GM19239 (cell line): ENCODE measurements around the gene ANKRD33.

Experiments used
- DNase-seq: peaks from one replicate; pipeline ENCODE4 v3.0.0; 2011; ENCODE audit warnings: low spot score; ENCODE audit not compliant: insufficient read length
- FAIRE-seq: peaks from 2 replicates; lab custom pipeline; 2011; peaks lifted over from hg19 to GRCh38; lab: Jason Lieb, UNC

Gene ANKRD33

DNA sequence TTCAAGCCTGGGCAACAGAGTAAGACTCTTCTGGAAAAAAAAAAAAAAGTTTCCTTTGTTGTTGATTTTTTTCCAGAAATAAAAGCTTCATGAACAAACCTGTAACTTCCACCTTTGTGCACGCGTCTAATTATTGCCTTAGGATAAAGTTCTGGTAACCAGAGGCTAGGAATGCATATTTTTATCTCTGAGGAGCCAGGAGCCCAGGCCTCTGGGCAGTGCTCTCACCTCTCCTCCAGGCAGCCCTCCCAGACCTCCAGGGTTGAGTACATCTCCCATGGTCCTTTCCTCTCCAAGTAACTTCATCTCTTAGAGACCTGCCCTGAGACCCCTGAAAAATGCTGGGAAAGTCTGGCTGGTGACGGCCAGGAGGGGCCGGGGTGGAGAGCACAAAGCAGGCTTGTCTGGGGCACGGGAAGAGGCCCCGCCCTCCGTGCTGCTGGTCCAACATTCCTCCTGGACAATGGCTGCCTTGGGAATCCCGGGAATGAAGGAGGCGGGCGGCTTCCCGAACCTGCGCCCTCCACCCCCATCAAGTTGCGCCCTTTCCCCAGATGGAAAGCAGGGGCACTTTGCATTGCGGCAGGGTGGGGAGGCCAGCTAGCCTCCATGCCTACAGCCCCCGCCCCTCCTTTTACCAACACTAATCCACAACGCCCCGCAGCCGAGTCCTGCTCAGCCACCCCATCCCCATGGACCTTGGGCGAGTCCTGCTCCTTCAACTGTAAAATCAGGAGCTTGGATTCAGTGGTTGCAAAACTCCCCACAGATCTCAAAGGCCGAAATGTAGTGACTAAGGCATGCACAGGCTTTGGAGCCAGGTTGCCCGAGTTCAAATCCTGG is 32.1 kb upstream of the ANKRD33 start:
- FAIRE-seq, result no peak

DNA sequence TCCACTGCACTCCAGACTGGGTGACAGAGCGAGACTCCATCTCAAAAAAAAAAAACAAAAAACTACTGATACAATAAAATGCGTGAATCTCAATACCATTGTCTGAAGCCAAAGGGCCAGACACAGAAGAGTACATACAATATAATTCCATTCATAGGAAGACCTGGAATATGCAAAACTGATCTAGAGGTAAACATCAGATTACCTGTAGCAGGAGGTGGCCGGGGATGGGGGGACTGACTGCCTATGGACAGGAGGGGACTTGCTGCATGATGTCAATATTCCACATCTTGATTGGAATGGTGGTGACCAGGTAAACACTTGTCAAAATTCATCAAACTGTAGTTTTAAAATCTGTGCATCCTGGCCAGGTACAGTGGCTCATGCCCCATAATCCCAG is 26.9 kb upstream of the ANKRD33 start:
- no peak for DNase-seq
- FAIRE-seq, result no peak

More for the DNA sequence above, 32.1 kb upstream of the ANKRD33 start:
- DNase-seq, result no peak

DNA sequence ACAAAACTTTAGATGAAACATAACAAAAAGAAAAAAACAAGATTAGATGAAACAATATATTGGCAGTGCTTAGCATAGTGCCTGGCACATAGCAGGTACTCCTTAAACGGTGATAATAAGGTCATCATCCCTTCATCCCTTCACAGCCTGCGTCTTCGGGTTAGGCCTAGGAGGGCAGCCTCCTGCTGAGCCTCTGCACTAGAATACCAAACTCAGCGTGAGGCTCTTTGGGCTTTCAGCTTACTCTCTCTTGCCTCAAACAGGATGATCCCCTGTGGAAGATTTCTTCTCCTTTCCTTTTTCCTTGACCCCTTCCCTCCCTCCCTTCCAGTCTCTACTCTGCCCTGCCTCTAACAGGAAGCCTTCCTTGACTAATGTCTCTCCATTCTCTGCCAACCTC is 25.0 kb upstream of the ANKRD33 start:
- FAIRE-seq (no peak), DNase-seq (no peak)

DNA sequence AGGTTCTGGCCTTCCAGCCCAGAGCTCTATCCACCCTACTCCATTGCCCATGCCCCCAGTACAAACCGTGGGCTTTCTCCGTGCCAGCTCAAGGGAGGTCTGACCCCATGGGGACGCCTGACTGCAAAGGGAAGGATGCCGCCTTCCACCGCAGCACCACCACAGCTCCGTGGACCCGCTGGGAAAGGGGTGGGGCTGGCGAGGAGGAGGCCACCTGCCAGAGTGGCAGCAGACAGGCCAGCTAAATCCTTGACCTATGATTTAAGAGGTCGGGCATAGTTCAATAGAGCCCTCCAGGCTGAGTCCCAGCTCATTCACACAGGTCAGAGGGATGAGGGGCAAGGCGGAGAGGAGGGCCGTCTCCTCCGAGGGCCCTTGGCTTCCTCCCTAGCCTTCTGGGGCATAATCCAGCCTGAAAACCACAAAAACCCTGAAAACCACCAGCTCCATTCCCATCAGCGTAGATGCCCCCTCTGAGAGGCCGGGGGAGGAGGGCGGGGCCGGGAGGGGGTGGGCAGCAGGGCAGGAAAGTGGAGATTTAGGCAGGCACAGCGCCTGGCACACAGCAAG is 24.5 kb upstream of the ANKRD33 start:
- DNase-seq (no peak), FAIRE-seq (no peak)

DNA sequence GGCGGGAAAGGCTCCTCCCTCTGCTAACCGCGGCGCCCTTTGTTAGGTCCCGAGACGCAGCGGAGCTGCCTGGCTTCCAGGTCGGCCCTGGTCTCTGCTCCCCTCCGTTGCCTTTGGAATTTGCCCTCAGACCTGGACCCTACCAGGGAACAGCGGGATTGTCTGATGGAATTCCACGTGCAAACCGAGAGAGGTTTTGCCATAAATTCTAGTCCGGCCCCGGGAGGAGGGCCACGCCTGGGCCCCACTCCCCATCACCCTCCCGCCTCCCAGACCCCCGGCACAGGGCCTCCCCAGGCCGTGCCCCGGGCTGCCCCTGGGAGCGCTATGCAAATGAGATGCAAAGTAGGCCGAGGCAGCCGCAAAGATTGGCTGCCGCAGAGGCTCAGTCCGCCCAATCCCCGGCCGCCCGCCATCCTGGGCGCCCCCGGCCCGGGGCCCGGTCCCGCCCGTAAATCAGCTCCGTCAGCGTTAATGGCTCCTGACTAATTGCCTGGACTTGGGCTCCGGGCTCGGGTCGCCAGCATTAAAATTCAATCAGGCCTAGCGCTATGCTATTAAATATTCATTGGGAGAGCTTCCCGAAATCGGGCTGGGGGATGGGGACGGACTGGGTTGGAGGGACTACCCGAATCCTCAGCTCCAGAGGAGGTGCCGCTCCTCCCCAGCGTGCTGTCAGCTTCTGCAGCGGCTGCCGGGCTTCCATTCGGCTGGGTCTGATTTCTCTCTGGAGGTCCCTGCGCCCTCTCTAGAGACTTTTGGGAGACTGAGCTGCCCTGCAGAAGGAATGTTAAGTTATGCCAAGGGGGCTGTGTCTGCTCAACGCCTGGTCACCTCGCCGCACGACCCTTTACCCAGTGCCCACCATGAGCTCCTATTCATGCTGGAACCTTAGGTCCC is 23.7 kb upstream of the ANKRD33 start:
- FAIRE-seq (no peak), DNase-seq (no peak)

DNA sequence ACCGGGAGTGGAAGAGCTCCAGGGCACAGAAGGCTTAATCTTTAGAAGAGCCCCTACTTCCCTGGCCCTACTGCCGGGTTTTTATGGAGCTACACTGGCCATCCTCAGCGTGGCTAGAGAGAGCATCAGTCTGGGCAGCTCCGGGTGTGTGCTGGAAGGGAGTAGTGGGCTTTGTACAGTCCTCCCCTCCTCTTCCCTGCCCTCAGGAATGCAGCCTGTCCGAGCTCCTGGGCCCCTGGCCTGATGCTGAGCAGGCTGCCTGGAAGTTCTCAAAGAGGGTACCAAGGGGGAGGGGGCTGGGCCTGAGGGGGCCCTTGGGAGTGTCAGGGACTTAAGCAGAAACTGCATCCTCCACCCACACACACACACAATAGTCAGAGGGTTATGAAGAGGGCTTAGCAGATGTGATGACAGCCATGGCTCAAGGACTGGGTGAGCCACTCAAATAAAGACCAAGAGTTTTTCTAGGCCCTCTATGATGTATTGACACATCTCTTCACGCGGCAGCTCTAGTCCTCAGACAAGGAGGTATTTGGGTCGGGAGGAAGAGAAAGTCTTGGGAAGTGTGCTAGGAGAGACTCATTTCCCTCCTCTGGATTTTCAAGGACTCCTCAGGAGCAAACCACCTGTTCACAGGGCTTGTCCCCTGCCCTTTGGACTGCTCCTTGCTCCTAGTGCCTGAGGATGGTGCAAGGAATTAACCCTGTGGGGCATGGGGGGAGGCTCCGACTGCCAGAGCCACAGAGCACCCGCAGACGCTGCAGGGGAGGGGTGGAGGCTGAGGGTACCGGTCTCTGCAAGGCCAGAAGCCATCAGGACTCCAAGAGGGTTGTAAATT is 22.9 kb upstream of the ANKRD33 start:
- DNase-seq (no peak), FAIRE-seq (no peak)

DNA sequence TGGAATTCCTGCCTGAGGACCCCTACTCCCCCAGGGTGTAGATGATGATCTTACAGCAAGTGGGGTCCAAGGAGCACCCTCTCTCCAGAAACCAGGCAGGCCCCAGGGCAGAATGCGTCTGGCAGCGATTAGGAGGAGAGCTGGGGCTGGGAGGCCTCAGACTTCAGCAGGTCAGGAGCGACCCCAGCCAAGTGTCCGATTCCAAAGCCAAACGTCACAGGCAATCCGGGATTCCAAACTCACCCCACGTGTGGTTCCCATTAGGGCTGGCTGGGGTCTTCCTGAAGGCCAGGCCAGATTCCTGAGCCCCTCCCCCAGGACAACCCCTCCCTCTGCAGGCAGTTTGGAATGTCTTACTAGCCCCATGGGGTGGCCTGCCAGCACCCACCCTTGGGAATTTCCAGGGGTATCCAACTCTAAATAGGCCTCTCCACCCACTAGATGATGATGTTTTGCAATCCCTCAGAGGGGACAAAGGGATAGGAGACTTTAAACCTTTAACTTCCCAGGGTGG is 22.1 kb upstream of the ANKRD33 start:
- DNase-seq (no peak), FAIRE-seq (no peak)

DNA sequence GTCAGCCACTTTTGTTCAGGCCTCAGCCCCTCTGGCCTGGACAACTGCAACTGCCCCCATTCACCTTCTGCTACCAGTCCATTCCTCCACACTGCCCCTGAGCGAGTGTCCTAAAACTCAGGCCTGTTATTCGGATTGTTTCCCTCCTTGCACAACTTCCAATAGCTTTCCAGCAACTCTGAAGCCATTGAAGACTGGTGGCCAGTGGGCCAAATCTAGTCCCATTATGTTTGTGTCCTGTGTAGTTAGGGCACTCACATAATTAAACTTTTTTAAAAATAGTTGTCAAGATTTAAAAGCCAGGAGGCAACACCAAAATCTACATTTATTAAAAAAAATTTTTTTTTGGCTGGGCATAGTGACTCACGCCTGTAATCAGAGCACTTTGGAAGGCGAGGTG is 21.6 kb upstream of the ANKRD33 start:
- FAIRE-seq (no peak), DNase-seq (no peak)

DNA sequence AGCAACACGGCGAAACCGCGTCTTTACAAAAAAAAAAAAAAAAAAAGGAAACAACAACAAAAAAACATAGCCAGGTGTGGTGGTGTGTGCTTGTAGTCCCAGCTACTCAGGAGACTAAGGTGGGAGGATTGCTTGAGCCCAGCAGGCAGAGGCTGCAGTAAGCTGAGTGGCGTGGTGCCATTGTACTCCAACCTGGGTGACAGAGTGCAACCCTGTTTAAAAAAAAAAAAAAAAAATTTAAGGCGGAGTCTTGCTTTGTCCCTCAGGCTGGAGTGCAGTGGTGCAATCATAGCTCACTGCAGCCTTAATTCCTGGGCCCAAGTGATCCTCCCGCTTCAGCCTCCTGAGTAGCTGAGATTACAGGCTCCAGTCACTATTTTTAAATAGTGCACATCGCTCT is 21.1 kb upstream of the ANKRD33 start:
- FAIRE-seq, result no peak
- DNase-seq, result no peak

DNA sequence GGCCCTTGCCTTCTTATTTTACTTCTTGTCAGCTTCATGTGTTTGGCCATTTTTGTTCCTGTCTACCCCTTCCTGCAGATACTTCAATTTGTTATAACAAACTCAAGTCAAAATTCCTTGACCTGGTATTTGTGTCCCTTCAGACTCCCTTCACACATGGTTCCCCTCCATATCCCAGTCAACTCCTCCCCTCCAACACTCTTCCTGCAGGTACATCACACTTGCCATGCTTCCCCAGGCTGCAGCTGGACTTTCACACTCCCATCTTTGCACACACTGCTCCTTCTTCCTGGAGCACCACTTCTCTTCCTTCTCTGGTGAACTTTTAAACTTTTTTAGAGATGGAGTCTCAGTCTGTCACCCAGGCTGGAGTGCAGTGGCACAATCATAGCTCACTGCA is 20.5 kb upstream of the ANKRD33 start:
- FAIRE-seq, result no peak
- no peak for DNase-seq

DNA sequence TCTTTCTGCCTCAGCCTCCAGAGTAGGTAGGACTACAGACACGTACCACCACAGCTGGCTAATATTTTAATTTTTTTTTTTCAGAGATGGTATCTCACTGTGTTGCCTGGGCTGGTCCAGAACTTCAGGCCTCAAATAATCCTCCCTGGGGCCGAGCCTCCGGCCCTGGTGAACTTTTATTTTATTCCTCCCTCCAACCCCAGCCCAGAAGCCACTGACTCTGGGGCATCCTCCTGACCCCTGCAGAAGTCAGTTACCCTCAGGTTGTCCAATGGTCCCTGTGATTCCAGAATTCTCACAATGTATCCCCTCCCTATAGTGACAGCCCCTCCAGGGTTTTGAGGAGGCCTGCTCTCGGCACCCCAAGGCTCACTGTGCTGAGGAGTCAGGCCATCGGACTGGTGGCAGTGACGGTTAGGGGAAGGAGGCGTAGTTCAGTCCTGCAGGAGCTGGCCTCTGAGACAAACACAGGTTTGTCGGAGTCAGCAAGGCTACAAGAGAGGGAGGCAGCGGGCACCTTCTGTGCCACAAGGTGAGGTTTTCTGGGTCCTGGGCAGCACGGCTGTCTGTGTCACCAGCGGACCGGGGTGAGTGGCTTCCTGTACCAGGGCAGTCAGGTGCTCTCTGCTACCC is 20.0 kb upstream of the ANKRD33 start:
- no peak for DNase-seq
- FAIRE-seq, result no peak

DNA sequence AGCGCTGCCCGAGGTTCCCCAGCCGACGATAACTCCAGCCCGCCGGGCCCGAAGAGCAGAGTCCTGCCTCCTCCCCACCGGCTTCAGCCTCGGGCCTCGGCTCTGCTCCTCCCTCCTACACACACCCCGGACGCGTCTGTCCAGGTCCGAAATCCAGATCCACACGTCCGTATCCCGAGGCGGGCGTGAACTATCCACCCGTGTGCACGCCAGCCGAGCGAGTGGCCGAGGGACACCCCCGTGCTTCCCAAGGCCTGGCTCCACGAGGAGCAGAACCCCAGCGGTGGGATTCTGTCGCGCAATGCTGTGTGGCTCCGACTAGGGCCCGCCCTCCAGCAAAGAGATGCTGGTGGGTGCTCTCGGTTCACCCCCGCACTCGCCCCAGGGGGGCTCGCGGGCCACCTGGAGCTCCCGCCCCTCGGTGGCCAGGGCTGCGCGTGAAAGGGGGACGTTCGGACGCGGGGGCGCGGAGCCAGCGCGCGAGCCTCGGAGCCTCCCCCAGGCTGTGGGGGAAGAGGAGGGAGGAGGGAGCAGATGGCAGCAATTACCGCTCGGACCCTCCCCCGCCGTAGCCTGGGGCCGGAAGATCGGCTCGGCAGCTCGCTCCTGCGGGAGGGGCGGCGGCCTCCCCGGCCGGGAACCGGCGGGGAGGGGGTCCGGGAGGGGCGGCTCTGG is 18.9 kb upstream of the ANKRD33 start:
- no peak for DNase-seq
- no peak for FAIRE-seq

DNA sequence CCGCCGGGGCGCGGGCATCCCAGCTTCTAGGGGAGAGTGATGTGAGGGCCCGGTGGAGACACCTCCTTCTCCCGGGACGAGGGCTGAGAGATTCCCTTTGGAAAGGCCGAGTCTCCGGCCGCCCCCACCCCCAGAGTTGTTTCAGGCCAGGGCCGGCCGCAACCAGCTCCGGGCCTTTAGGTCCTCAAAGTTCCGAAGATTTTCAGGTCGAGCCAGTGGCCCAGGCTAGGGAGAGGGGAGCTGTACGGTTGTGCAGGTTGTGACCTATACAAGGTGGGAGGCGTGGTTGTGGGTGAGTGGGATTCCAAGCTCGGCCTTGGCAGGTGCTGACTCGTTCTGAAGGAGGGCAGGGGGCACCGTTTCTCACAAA is 18.4 kb upstream of the ANKRD33 start:
- no peak for FAIRE-seq

DNA sequence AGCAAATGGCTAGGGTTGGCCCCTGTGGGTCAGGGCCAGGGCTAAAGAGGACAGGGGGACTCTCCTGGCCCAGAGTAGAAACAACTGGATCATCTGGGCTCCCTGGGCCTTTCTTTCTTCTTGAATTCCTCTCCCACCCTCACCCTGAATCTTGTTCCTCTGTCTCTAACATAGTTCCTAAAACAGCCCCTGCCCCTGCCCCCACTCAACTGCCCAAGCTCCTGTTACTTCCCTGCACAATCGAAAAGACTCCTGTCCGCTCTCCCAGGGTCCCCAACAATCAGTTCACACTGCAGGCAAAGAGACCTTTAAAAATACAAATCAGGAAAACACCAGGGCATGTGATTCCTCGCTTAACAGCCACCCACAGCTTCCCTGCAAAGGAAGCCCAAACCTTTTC is 18.0 kb upstream of the ANKRD33 start:
- no peak for DNase-seq
- FAIRE-seq, result no peak

More for the DNA sequence above, 18.4 kb upstream of the ANKRD33 start:
- DNase-seq, result no peak

DNA sequence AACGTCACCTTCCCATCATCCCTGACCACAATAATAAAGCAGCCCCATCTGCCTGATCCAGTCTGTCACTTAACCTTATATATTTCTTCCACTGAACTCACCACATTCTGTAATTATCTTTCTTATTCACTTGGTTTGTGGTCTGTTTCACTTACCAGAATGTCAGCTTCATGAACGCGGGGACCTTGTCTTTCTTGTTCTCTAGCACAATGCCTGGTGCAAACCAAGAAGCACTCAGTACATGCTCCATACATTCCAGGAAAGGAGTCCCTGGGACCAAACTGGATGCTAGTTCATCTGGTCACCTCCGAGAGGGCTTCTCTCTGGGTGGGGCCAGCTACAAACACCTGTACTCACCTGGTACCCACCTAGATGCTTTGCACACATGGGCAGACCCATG is 17.4 kb upstream of the ANKRD33 start:
- no peak for FAIRE-seq
- DNase-seq, result no peak

DNA sequence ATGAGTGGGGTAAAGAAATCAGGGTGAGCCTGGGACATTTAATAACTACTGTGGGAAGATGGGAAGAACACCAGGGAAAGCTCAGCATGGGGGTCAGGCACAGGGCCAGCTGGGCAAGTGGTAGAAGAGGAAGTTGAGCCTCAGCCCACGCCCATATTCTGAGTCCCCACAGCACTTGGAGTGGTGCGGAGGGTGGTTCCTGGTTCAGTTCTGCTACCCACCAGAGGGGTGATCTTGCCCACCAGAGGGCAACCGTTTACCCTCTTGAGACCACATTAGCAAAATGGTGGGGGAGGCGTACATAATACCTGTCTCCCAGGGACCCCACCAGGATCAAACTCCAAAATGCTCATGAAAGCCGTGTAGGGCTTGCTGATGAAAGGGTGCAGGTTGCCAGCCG is 16.8 kb upstream of the ANKRD33 start:
- FAIRE-seq (no peak), DNase-seq (no peak)

DNA sequence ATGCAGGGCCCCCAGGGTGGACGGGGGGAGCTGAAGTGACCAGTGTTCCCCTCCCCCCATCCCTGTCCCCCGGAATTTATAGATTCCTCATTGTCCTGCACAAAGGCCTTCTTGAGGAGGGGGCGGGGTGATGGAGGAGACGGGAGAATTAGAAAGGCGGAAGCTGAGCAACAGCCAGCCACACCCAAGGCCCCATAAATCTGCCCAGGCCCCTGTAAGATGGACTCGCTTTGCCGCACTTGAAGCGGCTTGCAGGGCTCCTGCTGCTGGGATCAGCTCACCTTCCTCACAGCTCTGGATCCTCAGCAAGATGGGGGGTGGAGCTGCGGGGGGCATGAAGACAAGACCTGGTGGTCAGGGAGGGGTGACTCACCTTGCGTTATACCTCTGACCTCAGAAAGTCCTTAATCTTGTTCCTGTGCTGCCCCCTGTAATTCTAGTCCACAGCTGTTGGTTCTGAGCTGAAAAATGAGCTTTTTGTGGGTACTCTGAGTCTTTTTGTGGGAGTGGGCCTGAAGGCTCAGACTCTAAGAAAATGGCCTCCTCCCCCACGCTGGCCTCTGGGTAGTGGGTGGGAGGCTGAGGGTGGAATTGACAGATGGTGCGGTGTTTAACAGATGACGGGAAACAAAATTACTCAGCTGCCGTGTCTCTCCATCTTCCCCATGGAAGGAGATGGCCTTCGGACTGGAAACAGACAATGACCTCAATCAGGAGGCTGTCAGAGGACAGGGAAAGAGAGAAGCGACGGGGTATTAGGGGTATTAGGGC is 15.8 kb upstream of the ANKRD33 start:
- no peak for FAIRE-seq
- DNase-seq, result no peak

DNA sequence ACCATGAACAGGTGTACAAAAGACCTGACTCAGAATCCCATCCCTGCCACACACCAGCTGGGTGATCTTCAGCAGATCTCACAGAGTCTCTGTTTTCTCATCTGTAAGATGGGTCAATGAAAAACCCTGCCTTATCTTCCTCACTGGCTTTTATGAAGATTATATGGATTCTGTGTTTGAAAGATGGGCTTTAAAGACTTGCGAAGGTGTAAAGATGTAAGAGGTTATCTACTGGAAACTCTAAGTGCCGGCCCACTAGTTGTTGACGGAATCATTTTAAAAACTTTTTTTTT is 15.3 kb upstream of the ANKRD33 start:
- no peak for FAIRE-seq

More for the DNA sequence above, 15.3 kb upstream of the ANKRD33 start:
- no peak for DNase-seq
